ENCODE measurements around the gene COL16A1.

GRCh38 chr1:31615414-31615813, 88.4 kb downstream of the COL16A1 start:
- TF ChIP-seq CTCF (IDR thresholded peaks at IDR 0.05) (no peak), POLR2A (IDR thresholded peaks at IDR 0.05) (no peak), POLR2AphosphoS5 (IDR thresholded peaks at IDR 0.05) (no peak)
